GM12874 (cell line): Measurements from ENCODE around the gene CPNE5.
A peak's percentile ranks its signal among the peaks of the same experiment; 100 is the strongest.

ENCODE experiments used
- TF ChIP-seq, protein P1 (sequence below): IDR thresholded peaks from 2 replicates; pipeline ENCODE4 v1.5.1; 2011; ENCODE audit warnings: low read depth, mild to moderate bottlenecking, control low read depth, low read length, moderate library complexity; ENCODE audit not compliant: insufficient read depth

CPNE5 gene

GRCh38 chr6:36772397-36772796 is 66.8 kb downstream of the CPNE5 start:
- TF ChIP-seq, protein P1, sequence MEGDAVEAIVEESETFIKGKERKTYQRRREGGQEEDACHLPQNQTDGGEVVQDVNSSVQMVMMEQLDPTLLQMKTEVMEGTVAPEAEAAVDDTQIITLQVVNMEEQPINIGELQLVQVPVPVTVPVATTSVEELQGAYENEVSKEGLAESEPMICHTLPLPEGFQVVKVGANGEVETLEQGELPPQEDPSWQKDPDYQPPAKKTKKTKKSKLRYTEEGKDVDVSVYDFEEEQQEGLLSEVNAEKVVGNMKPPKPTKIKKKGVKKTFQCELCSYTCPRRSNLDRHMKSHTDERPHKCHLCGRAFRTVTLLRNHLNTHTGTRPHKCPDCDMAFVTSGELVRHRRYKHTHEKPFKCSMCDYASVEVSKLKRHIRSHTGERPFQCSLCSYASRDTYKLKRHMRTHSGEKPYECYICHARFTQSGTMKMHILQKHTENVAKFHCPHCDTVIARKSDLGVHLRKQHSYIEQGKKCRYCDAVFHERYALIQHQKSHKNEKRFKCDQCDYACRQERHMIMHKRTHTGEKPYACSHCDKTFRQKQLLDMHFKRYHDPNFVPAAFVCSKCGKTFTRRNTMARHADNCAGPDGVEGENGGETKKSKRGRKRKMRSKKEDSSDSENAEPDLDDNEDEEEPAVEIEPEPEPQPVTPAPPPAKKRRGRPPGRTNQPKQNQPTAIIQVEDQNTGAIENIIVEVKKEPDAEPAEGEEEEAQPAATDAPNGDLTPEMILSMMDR: no peak

DNA sequence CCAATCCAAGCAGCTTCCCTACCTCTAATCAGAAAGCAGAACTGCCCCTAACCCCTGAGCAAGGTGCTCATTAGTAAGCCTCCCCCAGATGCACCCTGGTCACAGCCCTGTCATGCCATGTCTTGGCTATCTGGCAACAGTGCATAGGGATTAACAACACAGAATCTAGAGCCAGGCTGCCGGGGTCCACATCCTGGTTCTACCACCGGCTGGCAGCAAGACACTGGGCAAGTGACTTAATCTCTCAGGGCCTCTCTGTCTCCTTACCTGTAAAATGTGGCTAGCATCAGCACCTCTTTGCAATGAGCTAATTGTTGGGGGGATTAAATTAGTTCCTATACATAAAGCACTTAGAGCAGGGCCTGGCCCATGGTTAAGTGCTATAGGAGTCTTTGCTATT is 68.1 kb downstream of the CPNE5 start:
- TF ChIP-seq, protein P1: no peak

DNA sequence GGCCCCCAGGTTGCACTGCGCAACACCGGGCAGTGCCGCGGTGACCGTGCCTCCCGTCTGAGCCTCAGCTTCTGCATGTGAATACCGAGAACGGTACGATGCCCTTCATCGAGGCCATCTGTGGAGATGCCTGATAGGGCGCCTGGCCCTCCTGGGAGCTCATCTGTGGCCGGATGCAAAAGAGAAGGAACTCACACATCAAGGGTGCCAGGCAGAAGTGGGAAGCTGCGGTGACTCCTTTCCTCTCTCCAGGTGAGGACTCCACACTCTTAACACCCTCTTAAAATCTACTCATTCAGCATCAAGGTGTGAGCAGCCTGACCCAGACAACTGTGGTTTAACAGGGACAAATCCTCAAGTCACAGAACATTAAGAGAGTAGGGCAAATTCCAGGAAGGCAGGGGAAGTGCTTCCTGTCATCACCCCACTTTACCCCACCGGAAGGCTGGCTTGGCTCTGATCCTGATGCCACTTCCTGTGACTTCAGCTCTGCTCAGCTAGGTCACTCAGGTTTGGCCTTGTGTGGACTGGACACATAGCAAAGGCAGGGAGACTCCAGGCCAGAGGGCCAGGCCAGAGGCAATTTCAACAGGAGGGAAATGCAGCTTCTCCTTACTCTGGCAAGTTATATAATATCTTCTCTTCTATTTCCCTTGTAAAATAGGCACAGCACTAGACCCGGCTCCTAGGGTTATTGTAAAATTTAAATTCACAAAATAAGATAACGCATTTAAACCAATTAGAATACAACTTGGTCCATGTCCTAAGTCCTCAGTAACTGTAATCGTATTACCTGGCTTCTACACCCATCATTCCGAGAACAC is 69.4 kb downstream of the CPNE5 start:
- TF ChIP-seq, protein P1: no peak

- TF ChIP-seq, protein P1: no peak
Measured at GRCh38 chr6:36769183-36769675, 70.0 kb downstream of the CPNE5 start.

DNA sequence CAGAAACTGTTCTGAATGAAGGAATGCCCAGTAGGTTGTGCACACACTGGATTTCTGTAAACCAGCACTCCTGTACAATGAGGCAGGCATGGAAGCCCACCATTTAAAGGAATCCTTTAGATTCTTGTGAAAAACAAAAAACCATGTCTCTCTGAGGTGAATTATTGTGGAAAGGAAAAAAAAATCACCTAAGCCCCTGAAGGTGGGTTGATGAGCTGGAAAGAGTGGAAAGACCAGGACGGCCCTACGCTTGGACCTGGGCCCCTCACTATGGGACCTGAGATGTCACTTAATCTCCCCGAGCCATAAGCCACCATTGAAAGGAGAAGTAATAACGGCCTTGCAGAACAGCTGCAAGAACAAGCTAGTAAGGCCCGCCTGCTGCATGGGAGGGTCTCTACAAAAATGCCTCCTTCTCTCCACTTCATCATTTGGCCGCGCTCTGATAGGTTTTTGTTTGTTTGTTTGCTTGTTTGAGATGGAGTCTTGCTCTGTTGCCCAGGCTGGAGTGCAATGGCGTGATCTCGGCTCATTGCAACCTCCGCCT is 72.8 kb downstream of the CPNE5 start:
- TF ChIP-seq, protein P1: no peak

DNA sequence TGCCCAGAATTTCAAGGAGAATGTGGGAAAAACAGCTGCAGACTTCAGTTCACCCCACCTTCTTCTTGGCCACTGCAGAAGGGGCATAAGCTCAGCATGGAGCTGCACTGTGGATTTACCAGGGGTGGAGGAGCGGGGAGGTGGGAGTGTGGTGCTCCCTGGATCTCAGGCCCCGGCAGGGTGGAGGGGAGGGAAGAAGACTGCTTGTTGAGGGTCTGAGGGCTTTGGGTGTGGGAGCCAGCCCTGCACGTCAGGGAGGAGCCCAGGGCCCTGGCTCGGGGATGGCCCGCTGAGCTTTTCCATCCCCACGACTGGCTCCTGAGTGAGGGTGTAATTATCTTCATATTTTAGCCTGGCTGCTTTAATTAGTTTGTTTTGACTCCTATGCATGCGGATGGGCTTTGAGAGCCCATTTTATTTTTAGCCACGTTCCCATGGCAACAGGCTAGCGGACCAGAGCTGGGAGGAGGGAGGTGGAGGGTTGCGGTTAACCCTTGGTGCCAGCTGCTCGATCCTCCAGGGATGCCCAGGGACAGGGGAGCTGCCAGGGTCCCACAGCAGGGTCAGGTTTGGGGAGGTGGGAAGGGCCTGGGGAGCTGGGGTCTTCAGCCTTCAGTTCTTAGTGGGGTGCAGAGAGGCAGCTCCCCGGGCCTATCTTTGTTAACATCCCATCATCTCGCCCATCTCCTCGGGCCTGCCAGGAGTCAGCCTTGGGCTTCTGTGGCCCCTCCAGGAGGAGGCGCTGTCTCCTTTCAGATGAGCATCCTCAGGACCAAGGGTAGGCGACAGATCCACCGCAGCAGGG is 73.4 kb downstream of the CPNE5 start:
- TF ChIP-seq, protein P1: peak; percentile 92

- TF ChIP-seq, protein P1: no peak
Measured at GRCh38 chr6:36765190-36765589, 74.1 kb downstream of the CPNE5 start.
